ENCODE measurements around the gene TMEM150B.

GRCh38 chr19:55269299-55269698 lies 55.8 kb downstream of the TMEM150B start:
- TF ChIP-seq CTCF (IDR thresholded peaks at IDR 0.05) (no peak), POLR2A (IDR thresholded peaks at IDR 0.05) (no peak), EP300 (IDR thresholded peaks at IDR 0.05) (no peak)
